Liver (tissue), 9 donors: ENCODE data around the gene MYOM3. TPM values are rescaled to one million over a fixed set of nuclear protein-coding genes. Genes with fewer than 3 reads are reported as not detected.

Experiments used
- DNase-seq: peaks from one replicate; pipeline ENCODE4 v3.0.0-alpha.2; 2017; ENCODE audit warnings: low spot score
- H3K27ac ChIP-seq, 2 donors: one replicate each; pipeline ENCODE4 v1.7.0; 2013; ENCODE audit warnings: inconsistent platforms in 2 of 2, low read length in 2 of 2, control low read depth in 1 of 2, low read depth in 1 of 2, mild to moderate bottlenecking in 1 of 2
- H3K27me3 ChIP-seq, 4 donors: one replicate each; pipeline versions ENCODE4 v1.6.1 to v1.7.0; 2013; ENCODE audit warnings: low read length in 3 of 4, inconsistent platforms in 1 of 4, mild to moderate bottlenecking in 1 of 4, moderate library complexity in 1 of 4; ENCODE audit not compliant: control insufficient read depth in 4 of 4, insufficient read depth in 4 of 4
- H3K36me3 ChIP-seq, 4 donors: one replicate each; pipeline versions ENCODE4 v1.6.1 to v1.7.0; 2013; ENCODE audit warnings: low read length in 3 of 4, mild to moderate bottlenecking in 3 of 4, low read depth in 1 of 4, moderate library complexity in 1 of 4; ENCODE audit not compliant: control insufficient read depth in 4 of 4, insufficient read depth in 3 of 4
- H3K4me1 ChIP-seq, 4 donors: one replicate each; pipeline versions ENCODE4 v1.6.1 to v1.7.0; 2013; ENCODE audit warnings: low read length in 3 of 4, mild to moderate bottlenecking in 3 of 4, moderate library complexity in 1 of 4; ENCODE audit not compliant: control insufficient read depth in 4 of 4, insufficient read depth in 4 of 4
- H3K4me3 ChIP-seq, 3 donors: one replicate each; pipeline versions ENCODE4 v1.6.1 to v1.7.0; 2013; ENCODE audit warnings: low read length in 3 of 3, control low read depth in 1 of 3, low read depth in 1 of 3, mild to moderate bottlenecking in 1 of 3
- H3K9ac ChIP-seq, 2 donors: one replicate each; pipeline ENCODE4 v1.7.0; 2013; ENCODE audit warnings: low read length in 2 of 2, mild to moderate bottlenecking in 2 of 2, moderate library complexity in 2 of 2, control low read depth in 1 of 2, low read depth in 1 of 2
- H3K9me3 ChIP-seq, 4 donors: one replicate each; pipeline versions ENCODE4 v1.6.1 to v1.7.0; 2013; ENCODE audit warnings: low read length in 3 of 4; ENCODE audit not compliant: control insufficient read depth in 4 of 4
- ATF3 ChIP-seq: IDR thresholded peaks from 2 replicates; pipeline ENCODE4 v1.6.1; 2016; ENCODE audit warnings: antibody characterized with exemption
- EGR1 ChIP-seq, 2 donors: IDR thresholded peaks; 2 replicates each; pipeline ENCODE4 v1.6.1; 2016 to 2018; ENCODE audit warnings: antibody characterized with exemption in 2 of 2, low read depth in 2 of 2
- FOXA1 ChIP-seq: IDR thresholded peaks from 2 replicates; pipeline ENCODE4 v1.6.1; 2016; ENCODE audit warnings: antibody characterized with exemption
- FOXA2 ChIP-seq: IDR thresholded peaks from 2 replicates; pipeline ENCODE4 v1.6.1; 2016; ENCODE audit warnings: antibody characterized with exemption
- GABPA ChIP-seq, 2 donors: IDR thresholded peaks in 1 of 2; conservative IDR thresholded peaks in 1 of 2; 2 replicates each; pipeline ENCODE4 v1.6.1; 2016; ENCODE audit warnings: antibody characterized with exemption in 2 of 2, mild to moderate bottlenecking in 1 of 2, moderate library complexity in 1 of 2
- HNF4A ChIP-seq, 2 donors: conservative IDR thresholded peaks; 2 replicates each; pipeline ENCODE4 v1.6.1; 2016; ENCODE audit warnings: antibody characterized with exemption in 2 of 2, mild to moderate bottlenecking in 2 of 2
- HNF4G ChIP-seq: IDR thresholded peaks from 2 replicates; pipeline ENCODE4 v1.6.1; 2016; ENCODE audit warnings: antibody characterized with exemption
- JUND ChIP-seq, 2 donors: IDR thresholded peaks; 2 replicates each; pipeline ENCODE4 v1.6.1; 2016; ENCODE audit warnings: antibody characterized with exemption in 2 of 2
- MAX ChIP-seq: IDR thresholded peaks from 2 replicates; pipeline ENCODE4 v1.6.1; 2016; ENCODE audit warnings: antibody characterized with exemption
- NR2F2 ChIP-seq: IDR thresholded peaks from 2 replicates; pipeline ENCODE4 v1.6.1; 2016; ENCODE audit warnings: antibody characterized with exemption
- RAD21 ChIP-seq, 2 donors: IDR thresholded peaks; 2 replicates each; pipeline ENCODE4 v1.6.1; 2016; ENCODE audit warnings: antibody characterized with exemption in 2 of 2, mild to moderate bottlenecking in 2 of 2
- REST ChIP-seq: IDR thresholded peaks from 2 replicates; pipeline ENCODE4 v1.6.1; 2016; ENCODE audit warnings: antibody characterized with exemption, mild to moderate bottlenecking
- RXRA ChIP-seq, 2 donors: IDR thresholded peaks; 2 replicates each; pipeline ENCODE4 v1.6.1; 2017 to 2018; ENCODE audit warnings: antibody characterized with exemption in 2 of 2, mild to moderate bottlenecking in 1 of 2
- SP1 ChIP-seq: IDR thresholded peaks from 2 replicates; pipeline ENCODE4 v1.6.1; 2018; ENCODE audit warnings: antibody characterized with exemption, mild to moderate bottlenecking
- TAF1 ChIP-seq: conservative IDR thresholded peaks from 2 replicates; pipeline ENCODE4 v1.6.1; 2016; ENCODE audit warnings: antibody characterized with exemption, mild to moderate bottlenecking
- YY1 ChIP-seq: IDR thresholded peaks from 2 replicates; pipeline ENCODE4 v1.6.1; 2016; ENCODE audit warnings: antibody characterized with exemption, mild to moderate bottlenecking
- ZBTB33 ChIP-seq: IDR thresholded peaks from 2 replicates; pipeline ENCODE4 v1.6.1; 2016; ENCODE audit warnings: antibody characterized with exemption
- WGBS: extraction: QIAGEN DNeasy Blood & Tissue Kit; methylation state at CpG from one replicate; pipeline ENCODE4 v1.1.7; 2013; 5-methylcytosine and 5-hydroxymethylcytosine counted together
- polyA plus RNA-seq, 2 donors: library from polyadenylated mRNA; stranded (reverse) in 1 of 2; unstranded in 1 of 2; fragments of 200-250 nt in 1 of 2; fragments of >200 nt in 1 of 2; fragmentation: Nextera tagmentation in 1 of 2; extraction: Ambion mirVana in 1 of 2; gene quantifications; one replicate each; pipeline versions ENCODE4 v1.2.1 to v1.2.3, GENCODE V29; 2013 to 2015
- total RNA-seq, 2 donors: library from RNA; depleted of rRNA; stranded (reverse); fragments of >200 nt; gene quantifications; one replicate each; pipeline ENCODE4 v1.2.3, GENCODE V29; 2014
- TF ChIP-seq, protein P1 (sequence below): fragments of 150-350 bp; IDR thresholded peaks from 2 replicates; pipeline ENCODE4 v1.5.1; 2017; ENCODE audit warnings: improper control_type of control experiment, low read depth, low read length; ENCODE audit not compliant: missing input control
- donor health status: healthy.
- donor health status: healthy.
- donor health status: healthy.
- donor health status: healthy.
- donor health status: healthy.

MYOM3 gene
- total and polyA plus RNA-seq, 4 donors = 0.01 to 0.17 (median 0.05) TPM; not detected in 1

- Histone ChIP-seq H3K9ac (no peak overlapping the region), H3K36me3 (no peaks in the 10 kb centered on the region), H3K4me3 (no peak overlapping the region), H3K27me3 (no peaks in the 10 kb centered on the region), H3K9me3 (no peaks in the 10 kb centered on the region), H3K4me1 (peaks cover 0 to 2% (median 0%) of the 10 kb centered on the region in 4 donors), H3K27ac (no peak overlapping the region)
- WGBS = 73% methylated on average over 12 of the region's 12 CpGs
- no peak for TF ChIP-seq FOXA1
- no peak for TF ChIP-seq TAF1
- TF ChIP-seq FOXA2 = no peak
- TF ChIP-seq SP1 = no peak
- TF ChIP-seq YY1 = no peak
- no peak for TF ChIP-seq REST
- TF ChIP-seq MAX = no peak
- no peak for TF ChIP-seq ATF3
- TF ChIP-seq RXRA (IDR thresholded peaks at IDR 0.05) = no peak
- TF ChIP-seq HNF4A (conservative IDR thresholded peaks at IDR 0.05) = no peak
- TF ChIP-seq RAD21 (IDR thresholded peaks at IDR 0.05) = no peak
- TF ChIP-seq NR2F2 = no peak
- no peak for TF ChIP-seq ZBTB33
- no peak for TF ChIP-seq EGR1 (IDR thresholded peaks at IDR 0.05; ENCODE audit: low read depth in 2 of 2)
- no peak for TF ChIP-seq HNF4G
- TF ChIP-seq GABPA (IDR thresholded peaks at IDR 0.05 in 1 of 2, conservative IDR thresholded peaks at IDR 0.05 in 1 of 2) = no peak
- TF ChIP-seq, protein P1, sequence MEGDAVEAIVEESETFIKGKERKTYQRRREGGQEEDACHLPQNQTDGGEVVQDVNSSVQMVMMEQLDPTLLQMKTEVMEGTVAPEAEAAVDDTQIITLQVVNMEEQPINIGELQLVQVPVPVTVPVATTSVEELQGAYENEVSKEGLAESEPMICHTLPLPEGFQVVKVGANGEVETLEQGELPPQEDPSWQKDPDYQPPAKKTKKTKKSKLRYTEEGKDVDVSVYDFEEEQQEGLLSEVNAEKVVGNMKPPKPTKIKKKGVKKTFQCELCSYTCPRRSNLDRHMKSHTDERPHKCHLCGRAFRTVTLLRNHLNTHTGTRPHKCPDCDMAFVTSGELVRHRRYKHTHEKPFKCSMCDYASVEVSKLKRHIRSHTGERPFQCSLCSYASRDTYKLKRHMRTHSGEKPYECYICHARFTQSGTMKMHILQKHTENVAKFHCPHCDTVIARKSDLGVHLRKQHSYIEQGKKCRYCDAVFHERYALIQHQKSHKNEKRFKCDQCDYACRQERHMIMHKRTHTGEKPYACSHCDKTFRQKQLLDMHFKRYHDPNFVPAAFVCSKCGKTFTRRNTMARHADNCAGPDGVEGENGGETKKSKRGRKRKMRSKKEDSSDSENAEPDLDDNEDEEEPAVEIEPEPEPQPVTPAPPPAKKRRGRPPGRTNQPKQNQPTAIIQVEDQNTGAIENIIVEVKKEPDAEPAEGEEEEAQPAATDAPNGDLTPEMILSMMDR = no peak
- no peak for TF ChIP-seq JUND (IDR thresholded peaks at IDR 0.05)
- DNase-seq = no peak
Measured at GRCh38 chr1:24067978-24068377, 44.0 kb downstream of the MYOM3 start.
